HepG2 (cell line): Measurements from ENCODE around the gene GABBR2. TPM values are rescaled to one million over a fixed set of nuclear protein-coding genes. Genes with fewer than 3 reads are reported as not detected.
A peak's percentile ranks its signal among the peaks of the same experiment; 100 is the strongest.

ENCODE experiments used
- ATAC-seq: fragments of 200-7000 bp; cut with Tn5 transposase; 3 replicates; pipeline ENCODE4 v1.9.1; 2020; ENCODE audit warnings: mild to moderate bottlenecking, moderate library complexity
- BruUV-seq: library from RNA; stranded (reverse); fragments of 400-500 nt; replicated peaks from 2 replicates; lab custom pipeline; 2021; lab: Mats Ljungman, UMichigan
- CTCF ChIA-PET: fragments of 300-600 bp; formaldehyde crosslinking; extraction: SDS; loops from one replicate; lab custom pipeline; 2021; ENCODE audit warnings: low total read pairs, inconsistent platforms, low intra/inter-chr PET ratio; lab: Yijun Ruan, JAX
- POLR2A ChIA-PET: fragments of 350-600 bp; sonication (Branson Sonifier 250); formaldehyde crosslinking; loops from one replicate; lab custom pipeline; 2020; ENCODE audit warnings: antibody characterized with exemption, inconsistent platforms; lab: Yijun Ruan, JAX
- DNase-seq: peaks from one replicate; pipeline ENCODE4 v3.0.0-alpha.2; 2015; ENCODE audit warnings: low spot score
- FAIRE-seq: peaks from 3 replicates; lab custom pipeline; 2011; peaks lifted over from hg19 to GRCh38; lab: Jason Lieb, UNC
- H2AFZ ChIP-seq: one replicate; pipeline ENCODE4 v1.6.1; 2011; ENCODE audit warnings: low read length, inconsistent platforms
- H3K27ac ChIP-seq: fragments of 300-600 bp; 3 replicates; pipeline ENCODE4 v1.8.0; 2011; ENCODE audit warnings: mixed run types, mild to moderate bottlenecking, mixed read lengths, low read length, inconsistent platforms; ENCODE audit not compliant: insufficient read depth; ENCODE audit errors: extremely low read length
- H3K27me3 ChIP-seq, 2 experiments: fragments of 200-600 bp in 1 of 2; 2 replicates in 1 of 2; 3 replicates in 1 of 2; pipeline versions ENCODE4 v1.6.0 to v1.8.0; 2011; ENCODE audit warnings: low read length in 2 of 2, mild to moderate bottlenecking in 2 of 2, moderate library complexity in 2 of 2, inconsistent platforms in 1 of 2; ENCODE audit not compliant: insufficient read depth in 2 of 2, control insufficient read depth in 1 of 2
- H3K36me3 ChIP-seq, 2 experiments: fragments of 200-600 bp in 1 of 2; replicated peaks in 1 of 2; 2 replicates in 1 of 2; 3 replicates in 1 of 2; pipeline versions ENCODE4 v1.5.1 to v1.8.0; 2011; ENCODE audit warnings: low read length in 2 of 2, inconsistent platforms in 1 of 2; ENCODE audit not compliant: insufficient read depth in 2 of 2, control insufficient read depth in 1 of 2
- H3K4me1 ChIP-seq: 2 replicates; pipeline ENCODE4 v1.5.1; 2012; ENCODE audit warnings: low read length, inconsistent platforms; ENCODE audit not compliant: insufficient read depth
- H3K4me2 ChIP-seq: 2 replicates; pipeline ENCODE4 v1.6.0; 2011; ENCODE audit warnings: low read depth, low read length, inconsistent platforms
- H3K4me3 ChIP-seq, 3 experiments: fragments of 200-600 bp in 1 of 3; sonication (generic), shearing (Covaris generic) in 1 of 3; replicated peaks in 1 of 3; 2 replicates each; pipeline ENCODE4 v1.5.1; 2011 to 2016; ENCODE audit warnings: low read length in 3 of 3, inconsistent platforms in 2 of 3, low read depth in 2 of 3, mild to moderate bottlenecking in 2 of 3, control low read depth in 1 of 3, mixed read lengths in 1 of 3; ENCODE audit not compliant: insufficient read depth in 1 of 3
- H3K79me2 ChIP-seq: one replicate; pipeline ENCODE4 v1.6.1; 2011; ENCODE audit warnings: low read length, inconsistent platforms; ENCODE audit not compliant: insufficient read depth
- H3K9ac ChIP-seq: 2 replicates; pipeline ENCODE4 v1.6.0; 2011; ENCODE audit warnings: mild to moderate bottlenecking, low read depth, low read length, inconsistent platforms; ENCODE audit not compliant: insufficient read depth
- H3K9me3 ChIP-seq: 2 replicates; pipeline ENCODE4 v1.5.1; 2012; ENCODE audit warnings: mild to moderate bottlenecking, low read length
- H4K20me1 ChIP-seq: 2 replicates; pipeline ENCODE4 v1.6.0; 2011; ENCODE audit warnings: inconsistent platforms, mild to moderate bottlenecking, low read length, moderate library complexity; ENCODE audit not compliant: insufficient read depth
- CBX5 ChIP-seq: sonication (generic); formaldehyde crosslinking; IDR thresholded peaks from 2 replicates; pipeline ENCODE4 v1.4.0; 2020; ENCODE audit warnings: missing genetic modification reagents, borderline replicate concordance
- FLYWCH1 ChIP-seq: sonication (generic); formaldehyde crosslinking; IDR thresholded peaks from 2 replicates; pipeline ENCODE4 v1.8.1; 2023; ENCODE audit warnings: mild to moderate bottlenecking, missing genetic modification reagents
- FOXA3 ChIP-seq: IDR thresholded peaks from 2 replicates; pipeline ENCODE4 v1.6.1; 2016; ENCODE audit warnings: missing genetic modification reagents, missing compliant biosample characterization
- KLF15 ChIP-seq: sonication (generic); formaldehyde crosslinking; IDR thresholded peaks from 2 replicates; pipeline ENCODE4 v1.8.1; 2023; ENCODE audit warnings: borderline replicate concordance, mild to moderate bottlenecking, inconsistent platforms, missing genetic modification reagents, mixed read lengths
- NFATC3 ChIP-seq: sonication (generic); formaldehyde crosslinking; IDR thresholded peaks from 2 replicates; pipeline ENCODE4 v1.5.1; 2020; ENCODE audit warnings: mild to moderate bottlenecking, missing genetic modification reagents
- POLR2A ChIP-seq, 2 experiments: IDR thresholded peaks; 2 replicates each; pipeline ENCODE4 v1.6.1; 2011; ENCODE audit warnings: low read depth in 2 of 2, low read length in 2 of 2, mild to moderate bottlenecking in 1 of 2, moderate library complexity in 1 of 2; ENCODE audit not compliant: insufficient read depth in 1 of 2
- SATB2 ChIP-seq: sonication (generic); formaldehyde crosslinking; IDR thresholded peaks from 2 replicates; pipeline ENCODE4 v1.5.0; 2020; ENCODE audit warnings: missing genetic modification reagents
- SRSF1 ChIP-seq: fragments of 200-400 bp; formaldehyde crosslinking; optimal IDR thresholded peaks from 2 replicates; pipeline ENCODE3; 2017; ENCODE audit warnings: mild to moderate bottlenecking, low read depth, low read length, moderate library complexity
- SRSF9 ChIP-seq: fragments of 200-400 bp; formaldehyde crosslinking; IDR thresholded peaks from 2 replicates; pipeline ENCODE4 v1.6.1; 2018; ENCODE audit warnings: borderline replicate concordance, mild to moderate bottlenecking, low read depth, low read length; ENCODE audit not compliant: insufficient read depth, poor library complexity, severe bottlenecking
- TEAD3 ChIP-seq: optimal IDR thresholded peaks from 2 replicates; pipeline ENCODE3; 2016; ENCODE audit warnings: borderline replicate concordance
- TP53 ChIP-seq: sonication (generic); formaldehyde crosslinking; conservative IDR thresholded peaks from 2 replicates; pipeline ENCODE4 v1.4.0; 2020; ENCODE audit warnings: missing genetic modification reagents
- U2AF2 ChIP-seq: fragments of 200-400 bp; formaldehyde crosslinking; IDR thresholded peaks from 2 replicates; pipeline ENCODE4 v1.6.1; 2017; ENCODE audit warnings: low read depth, mild to moderate bottlenecking, low read length
- YY1 ChIP-seq: IDR thresholded peaks from 2 replicates; pipeline ENCODE4 v1.6.1; 2011; ENCODE audit warnings: low read length, low read depth, moderate library complexity, mild to moderate bottlenecking; ENCODE audit not compliant: insufficient read depth, insufficient replicate concordance
- ZNF337 ChIP-seq: sonication (generic); formaldehyde crosslinking; IDR thresholded peaks from 2 replicates; pipeline ENCODE4 v1.5.1; 2020; ENCODE audit warnings: missing genetic modification reagents, low read depth, mild to moderate bottlenecking, borderline replicate concordance
- ZNF563 ChIP-seq: sonication (generic); formaldehyde crosslinking; IDR thresholded peaks from 2 replicates; pipeline ENCODE4 v1.8.0; 2022; ENCODE audit warnings: mild to moderate bottlenecking, moderate library complexity, missing genetic modification reagents
- WGBS: methylation state at CpG from one replicate; pipeline ENCODE4 v1.1.6; 2017; ENCODE audit warnings: low lambda C conversion rate; 5-methylcytosine and 5-hydroxymethylcytosine counted together
- in situ Hi-C: cut with HindIII; loops from 2 replicates; pipeline ENCODE4 v1.10.0; 2017; ENCODE audit warnings: low pct_unique_long_range_greater_than_20kb; ENCODE audit not compliant: extremely low pct_ligation_motif_present
- intact Hi-C: fragments of 100-400 bp; cut with micrococcal nuclease; formaldehyde crosslinking; loops from one replicate; pipeline ENCODE4 v1.10.0; 2022; ENCODE audit not compliant: unreplicated experiment
- polyA plus RNA-seq, 8 experiments: library from polyadenylated mRNA; depleted of rRNA in 3 of 8; stranded (reverse) in 7 of 8; unstranded in 1 of 8; fragments of >200 nt; fragmentation: Illumina TruSeq in 4 of 8; extraction: Trizol in 4 of 8; gene quantifications; 2 replicates each; pipeline versions ENCODE4 v1.2.1 to v1.2.3, GENCODE V29; 2011 to 2016; ENCODE audit warnings: low read depth in 4 of 8, missing spikeins in 1 of 8, mixed read lengths in 1 of 8; ENCODE audit not compliant: insufficient read depth in 1 of 8
- total RNA-seq, 5 experiments: library from RNA; depleted of rRNA; stranded (reverse); fragments of >200 nt; fragmentation: Illumina TruSeq; extraction: Trizol; gene quantifications; 2 replicates each; pipeline ENCODE4 v1.2.3, GENCODE V29; 2016; ENCODE audit warnings: low read depth in 1 of 5
- TF ChIP-seq, protein P1 (sequence below): sonication (generic); formaldehyde crosslinking; IDR thresholded peaks from 2 replicates; pipeline ENCODE4 v1.5.0; 2020; ENCODE audit warnings: missing genetic modification reagents
- TF ChIP-seq, protein P2 (sequence below): fragments of 450-650 bp; IDR thresholded peaks from 2 replicates; pipeline ENCODE4 v1.6.1; 2017; ENCODE audit warnings: mild to moderate bottlenecking
- TF ChIP-seq, protein P3 (sequence below): sonication (generic); formaldehyde crosslinking; IDR thresholded peaks from 2 replicates; pipeline ENCODE4 v1.4.0; 2020; ENCODE audit warnings: missing genetic modification reagents
- TF ChIP-seq, protein P4 (sequence below): IDR thresholded peaks from 2 replicates; pipeline ENCODE4 v1.6.1; 2016; ENCODE audit warnings: low read depth

GABBR2 gene
- total and polyA plus RNA-seq, 2 of the 13 experiments (the other 11 are each of a cell fraction or from before 2014, with no cell fraction given): 0.02 TPM; not detected in 1

DNA sequence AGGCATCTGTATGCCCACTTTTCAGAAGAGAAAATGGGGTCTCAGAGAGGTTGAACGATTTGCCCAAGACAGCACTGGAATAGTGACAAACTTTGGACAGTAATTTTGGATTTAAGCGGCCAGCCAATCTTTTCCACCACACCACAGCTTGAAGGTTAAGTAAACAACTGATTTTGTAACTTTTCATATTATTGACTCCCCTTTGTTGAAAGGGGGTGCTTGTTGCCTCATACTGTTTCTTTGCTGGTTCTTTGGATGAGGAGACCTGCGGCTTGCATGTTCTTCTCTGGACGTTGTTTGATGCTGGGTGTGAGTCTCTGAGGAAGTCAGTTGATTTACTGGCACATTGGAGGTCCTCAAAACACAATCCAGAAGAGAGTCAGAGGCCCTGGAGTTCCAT, 11.7 kb upstream of the GABBR2 start (continued):
- TF ChIP-seq FOXA3 (CRISPR knock-in tag) (0 out of 2 replicates have a peak, but pooled peaks have one; percentile 39), YY1 (no peak)

DNA sequence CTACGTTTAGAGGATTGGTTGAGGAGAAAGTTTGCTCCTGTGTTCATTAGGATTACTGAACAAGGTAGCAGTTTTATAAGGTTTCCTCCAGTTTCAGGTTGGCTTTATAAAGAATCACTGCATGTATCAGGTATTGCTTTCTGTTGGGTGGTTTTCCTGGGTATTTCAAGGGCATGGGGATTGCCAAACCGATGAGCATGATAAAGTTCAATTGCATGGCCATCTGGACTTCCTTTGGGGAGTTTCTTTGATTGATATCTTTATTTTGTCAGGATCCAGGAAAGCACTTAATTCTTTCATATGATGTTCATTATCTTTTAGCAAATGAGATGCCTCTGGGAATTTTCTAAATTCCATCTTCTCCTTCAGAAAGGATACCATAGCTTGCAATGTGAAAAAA, 10.3 kb upstream of the GABBR2 start:
- in situ Hi-C loops: no loop called here
- TF ChIP-seq SRSF1 (no peak), ZNF563 (CRISPR knock-in tag) (no peak), ZNF337 (CRISPR knock-in tag) (no peak), SRSF9 (no peak), SATB2 (CRISPR knock-in tag) (no peak), U2AF2 (no peak), POLR2A (IDR thresholded peaks at IDR 0.05; ENCODE audit: insufficient read depth in 1 of 2, low read depth in 2 of 2, low read length in 2 of 2) (no peak), TEAD3 (CRISPR knock-in tag) (no peak), FLYWCH1 (CRISPR knock-in tag) (no peak), CBX5 (CRISPR knock-in tag) (no peak), KLF15 (CRISPR knock-in tag) (no peak), NFATC3 (CRISPR knock-in tag) (no peak), TP53 (CRISPR knock-in tag) (no peak)
- TF ChIP-seq, protein P1, sequence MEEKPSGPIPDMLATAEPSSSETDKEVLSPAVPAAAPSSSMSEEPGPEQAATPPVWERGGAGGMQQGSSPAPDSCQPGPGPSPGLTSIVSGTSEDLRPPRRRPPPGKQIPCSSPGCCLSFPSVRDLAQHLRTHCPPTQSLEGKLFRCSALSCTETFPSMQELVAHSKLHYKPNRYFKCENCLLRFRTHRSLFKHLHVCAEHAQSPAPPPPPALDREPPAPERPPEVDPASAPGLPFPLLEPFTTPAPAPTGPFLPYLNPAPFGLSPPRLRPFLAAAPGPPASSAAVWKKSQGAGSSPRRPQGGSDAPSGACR (CRISPR knock-in tag): no peak
- TF ChIP-seq, protein P2, sequence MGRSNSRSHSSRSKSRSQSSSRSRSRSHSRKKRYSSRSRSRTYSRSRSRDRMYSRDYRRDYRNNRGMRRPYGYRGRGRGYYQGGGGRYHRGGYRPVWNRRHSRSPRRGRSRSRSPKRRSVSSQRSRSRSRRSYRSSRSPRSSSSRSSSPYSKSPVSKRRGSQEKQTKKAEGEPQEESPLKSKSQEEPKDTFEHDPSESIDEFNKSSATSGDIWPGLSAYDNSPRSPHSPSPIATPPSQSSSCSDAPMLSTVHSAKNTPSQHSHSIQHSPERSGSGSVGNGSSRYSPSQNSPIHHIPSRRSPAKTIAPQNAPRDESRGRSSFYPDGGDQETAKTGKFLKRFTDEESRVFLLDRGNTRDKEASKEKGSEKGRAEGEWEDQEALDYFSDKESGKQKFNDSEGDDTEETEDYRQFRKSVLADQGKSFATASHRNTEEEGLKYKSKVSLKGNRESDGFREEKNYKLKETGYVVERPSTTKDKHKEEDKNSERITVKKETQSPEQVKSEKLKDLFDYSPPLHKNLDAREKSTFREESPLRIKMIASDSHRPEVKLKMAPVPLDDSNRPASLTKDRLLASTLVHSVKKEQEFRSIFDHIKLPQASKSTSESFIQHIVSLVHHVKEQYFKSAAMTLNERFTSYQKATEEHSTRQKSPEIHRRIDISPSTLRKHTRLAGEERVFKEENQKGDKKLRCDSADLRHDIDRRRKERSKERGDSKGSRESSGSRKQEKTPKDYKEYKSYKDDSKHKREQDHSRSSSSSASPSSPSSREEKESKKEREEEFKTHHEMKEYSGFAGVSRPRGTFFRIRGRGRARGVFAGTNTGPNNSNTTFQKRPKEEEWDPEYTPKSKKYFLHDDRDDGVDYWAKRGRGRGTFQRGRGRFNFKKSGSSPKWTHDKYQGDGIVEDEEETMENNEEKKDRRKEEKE: no peak
- TF ChIP-seq, protein P3, sequence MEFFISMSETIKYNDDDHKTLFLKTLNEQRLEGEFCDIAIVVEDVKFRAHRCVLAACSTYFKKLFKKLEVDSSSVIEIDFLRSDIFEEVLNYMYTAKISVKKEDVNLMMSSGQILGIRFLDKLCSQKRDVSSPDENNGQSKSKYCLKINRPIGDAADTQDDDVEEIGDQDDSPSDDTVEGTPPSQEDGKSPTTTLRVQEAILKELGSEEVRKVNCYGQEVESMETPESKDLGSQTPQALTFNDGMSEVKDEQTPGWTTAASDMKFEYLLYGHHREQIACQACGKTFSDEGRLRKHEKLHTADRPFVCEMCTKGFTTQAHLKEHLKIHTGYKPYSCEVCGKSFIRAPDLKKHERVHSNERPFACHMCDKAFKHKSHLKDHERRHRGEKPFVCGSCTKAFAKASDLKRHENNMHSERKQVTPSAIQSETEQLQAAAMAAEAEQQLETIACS (CRISPR knock-in tag): no peak
- TF ChIP-seq, protein P4, sequence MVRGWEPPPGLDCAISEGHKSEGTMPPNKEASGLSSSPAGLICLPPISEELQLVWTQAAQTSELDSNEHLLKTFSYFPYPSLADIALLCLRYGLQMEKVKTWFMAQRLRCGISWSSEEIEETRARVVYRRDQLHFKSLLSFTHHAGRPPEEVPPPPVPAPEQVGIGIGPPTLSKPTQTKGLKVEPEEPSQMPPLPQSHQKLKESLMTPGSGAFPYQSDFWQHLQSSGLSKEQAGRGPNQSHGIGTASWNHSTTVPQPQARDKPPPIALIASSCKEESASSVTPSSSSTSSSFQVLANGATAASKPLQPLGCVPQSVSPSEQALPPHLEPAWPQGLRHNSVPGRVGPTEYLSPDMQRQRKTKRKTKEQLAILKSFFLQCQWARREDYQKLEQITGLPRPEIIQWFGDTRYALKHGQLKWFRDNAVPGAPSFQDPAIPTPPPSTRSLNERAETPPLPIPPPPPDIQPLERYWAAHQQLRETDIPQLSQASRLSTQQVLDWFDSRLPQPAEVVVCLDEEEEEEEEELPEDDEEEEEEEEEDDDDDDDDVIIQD (CRISPR knock-in tag): no peak

More for the DNA sequence above, 10.3 kb upstream of the GABBR2 start:
- H3K27ac ChIP-seq: no peak overlapping the region
- no peak for DNase-seq
- H3K79me2 ChIP-seq: no peaks in the 10 kb centered on the region
- WGBS: 4% methylated on average over 2 of the region's 2 CpGs
- no TSS peak for BruUV-seq
- H3K27me3 ChIP-seq: peaks cover 0 to 9% of the 10 kb centered on the region in 2 experiments; a peak in 3 of 5 replicates
- no peaks in the 10 kb centered on the region for H3K9me3 ChIP-seq
- ChIA-PET POLR2A (no interaction called here), CTCF (no interaction called here)
- FAIRE-seq: no peak
- H3K4me2 ChIP-seq: no peak overlapping the region
- ATAC-seq: no peak
- H3K4me3 ChIP-seq: no peak overlapping the region
- H3K36me3 ChIP-seq: no peaks in the 10 kb centered on the region
- H3K9ac ChIP-seq: no peak overlapping the region
- no peak overlapping the region for H2AFZ ChIP-seq
- no peaks in the 10 kb centered on the region for H4K20me1 ChIP-seq
- H3K4me1 ChIP-seq: peaks cover 19% of the 10 kb centered on the region
- intact Hi-C loops: no loop called here
